Metanephros (tissue), 1 donor: ENCODE results near the gene ADH1B. TPM values are rescaled to one million over a fixed set of nuclear protein-coding genes. Genes with fewer than 3 reads are reported as not detected.

Experiments used
- total RNA-seq: library from RNA; depleted of rRNA; stranded (reverse); fragments of >200 nt; gene quantifications from one replicate; pipeline ENCODE4 v1.2.3, GENCODE V29; 2014

Gene ADH1B
- 36.6 TPM for total RNA-seq

DNA sequence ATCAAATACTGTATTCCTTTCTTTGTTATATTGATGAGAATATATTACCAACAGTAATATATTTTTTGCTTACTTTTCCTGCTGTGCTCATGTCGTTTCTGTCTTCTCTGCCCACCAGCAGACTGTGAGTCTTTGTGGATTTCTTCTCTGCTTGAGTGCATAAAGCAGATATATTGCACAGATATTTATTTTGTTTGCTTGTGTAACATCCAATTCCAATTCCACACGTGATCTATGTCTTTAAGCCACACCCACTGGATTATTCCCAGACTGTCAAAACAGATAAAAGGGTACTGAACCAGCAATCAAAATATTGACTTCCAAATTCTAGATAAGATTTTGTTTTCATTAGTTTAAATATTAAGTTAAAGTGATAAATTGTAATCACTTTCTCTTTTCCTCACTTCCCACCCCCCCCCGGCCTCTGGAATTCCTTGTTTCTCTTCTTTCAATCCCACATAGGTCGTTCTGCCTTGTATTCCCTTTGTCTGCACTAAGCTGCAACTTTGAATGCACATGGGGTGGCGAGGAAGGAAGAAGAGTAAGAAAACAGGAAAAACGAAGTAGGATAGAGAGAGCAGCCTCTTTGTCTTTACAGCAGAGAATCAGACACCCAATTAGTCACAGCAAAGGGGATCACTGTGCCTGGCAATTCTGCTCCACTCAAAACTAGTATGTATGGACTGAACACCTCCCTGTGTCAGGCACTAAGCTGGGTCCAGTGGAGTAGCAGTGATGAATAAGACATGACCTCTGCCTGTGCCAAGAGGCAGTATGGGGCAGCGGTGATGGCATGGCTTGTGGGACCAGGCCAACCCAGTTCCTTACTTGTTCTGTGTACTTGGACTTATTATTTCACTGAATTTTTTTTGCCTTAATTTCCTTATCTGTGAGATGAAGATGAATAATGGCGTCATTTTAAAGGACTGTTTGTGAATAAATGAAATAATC lies at the start of gene ADH1B:
ADH1B (minus strand) TSS at position 161 of the 951 bp plus-strand sequence; CDS start at position 91, 70 bp downstream.

DNA sequence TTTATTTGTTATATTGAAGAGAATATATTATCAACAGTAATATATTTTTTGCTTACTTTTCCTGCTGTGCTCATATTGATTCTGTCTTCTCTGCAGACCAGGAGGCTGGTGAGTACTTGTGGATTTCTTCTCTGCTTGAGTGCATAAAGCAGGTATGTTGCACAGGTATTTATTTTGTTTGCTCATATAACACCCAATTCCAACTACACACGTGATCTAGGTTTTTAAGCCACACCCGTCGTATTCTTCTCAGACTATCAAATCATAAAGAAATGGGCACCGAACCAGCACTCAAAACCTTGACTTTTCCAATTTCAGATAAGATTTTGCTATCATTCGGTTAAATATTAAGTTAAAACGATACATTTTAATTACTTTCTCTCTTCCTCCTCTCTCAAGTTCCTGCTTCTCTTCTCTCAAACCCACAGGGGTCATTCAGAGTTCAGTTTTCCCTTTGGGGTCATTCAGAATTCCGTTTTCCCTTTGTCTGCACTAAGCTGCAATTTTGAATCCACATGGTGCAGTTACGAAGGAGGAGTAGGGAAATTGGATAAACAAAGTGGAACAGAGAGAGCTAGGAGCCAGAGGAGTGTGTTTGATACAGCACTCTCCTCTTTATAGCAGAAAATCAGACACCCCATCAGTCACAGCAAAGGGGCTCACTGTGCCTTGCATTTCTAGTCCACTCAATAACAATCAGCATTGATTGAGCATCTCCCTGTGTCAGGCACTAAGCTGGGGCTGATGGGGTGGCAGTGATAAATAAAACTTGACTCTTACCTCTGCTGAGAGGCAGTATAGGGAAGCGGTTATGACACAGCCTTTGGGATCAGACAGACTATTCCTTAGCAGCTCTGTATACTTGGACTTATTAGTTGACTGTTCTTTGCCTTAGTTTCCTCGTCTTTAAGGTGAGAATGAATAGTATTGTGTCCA lies 31.7 kb upstream of the ADH1B start, which contains the start of gene ADH1C:
ADH1C (minus strand) TSS at position 145 of the 936 bp plus-strand sequence; CDS start at position 74, 71 bp downstream.

DNA sequence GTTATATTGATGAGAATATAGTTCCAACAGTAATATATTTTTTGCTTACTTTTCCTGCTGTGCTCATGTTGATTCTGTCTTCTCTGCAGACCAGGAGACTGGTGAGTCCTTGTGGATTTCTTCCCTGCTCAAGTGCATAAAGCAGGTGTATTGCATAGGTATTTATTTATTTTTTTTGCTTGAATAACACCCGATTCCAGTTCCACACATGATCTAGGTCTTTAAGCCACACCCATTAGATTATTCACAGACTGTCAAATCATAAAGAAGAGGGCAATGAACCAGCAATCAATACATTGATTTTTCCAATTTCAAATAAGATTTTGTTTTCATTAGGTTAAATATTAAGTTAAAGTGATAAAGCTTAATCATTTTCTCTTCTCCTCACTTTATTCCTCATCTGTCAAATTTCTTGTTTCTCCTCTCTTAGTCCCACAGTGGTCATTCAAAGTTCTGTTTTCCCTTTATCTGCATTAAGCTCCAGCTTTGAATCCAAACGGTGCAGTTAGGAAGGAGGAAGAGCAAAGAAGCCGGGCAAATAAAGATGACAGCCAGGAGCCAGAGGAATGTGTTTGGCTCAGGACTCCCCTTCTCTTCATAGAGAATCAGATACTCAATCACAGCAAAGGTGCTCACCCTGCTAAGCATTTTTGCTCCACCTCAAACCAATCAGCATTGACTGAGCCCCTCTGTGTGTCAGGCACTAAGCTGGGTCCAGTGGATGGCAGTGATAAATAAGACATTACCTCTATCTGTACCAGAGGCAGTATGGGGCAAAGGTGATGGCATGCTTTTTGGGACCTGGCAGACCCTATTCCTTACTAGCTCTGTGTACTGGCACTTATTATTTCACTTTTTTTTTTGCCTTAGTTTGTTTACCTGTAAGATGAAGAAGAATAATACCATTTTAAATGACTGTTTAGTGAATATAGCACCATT lies 30.1 kb downstream of the ADH1B start, which contains the start of gene ADH1A:
ADH1A (minus strand) TSS at position 138 of the 939 bp plus-strand sequence; CDS start at position 67, 71 bp downstream.

Other genes with a start within 250 kb of the ADH1B start
- gene ADH5, start 232.6 kb downstream of the ADH1B start, total RNA-seq: 108 TPM
- 1.1 TPM for gene ADH4, start 177.1 kb downstream of the ADH1B start, total RNA-seq
- gene ADH6, start 102.2 kb downstream of the ADH1B start, total RNA-seq: 8.8 TPM
- 0.35 TPM for gene ADH1A, start 30.4 kb downstream of the ADH1B start, total RNA-seq
- 83.4 TPM for gene ADH1C, start 31.3 kb upstream of the ADH1B start, total RNA-seq
- not detected for gene ADH7, start 113.9 kb upstream of the ADH1B start, total RNA-seq
- not detected for gene C4orf17, start 189.6 kb upstream of the ADH1B start, total RNA-seq
- 6.8 TPM for gene TRMT10A, start 242.6 kb upstream of the ADH1B start, total RNA-seq